Aorta (tissue), 5 donors: ENCODE measurements around the gene GGA1. TPM values are rescaled to one million over a fixed set of nuclear protein-coding genes. Genes with fewer than 3 reads are reported as not detected.
"Not testable (repeated sequence)": the region's sequence is repeated elsewhere in the genome, so short reads cannot be mapped to it uniquely, and the experiment has no call there.

Source experiments
- ATAC-seq: fragments of 200-7000 bp; cut with Tn5 transposase; one replicate; pipeline ENCODE4 v1.9.1; 2022; ENCODE audit warnings: moderate library complexity; ENCODE audit not compliant: low FRiP score
- DNase-seq, 2 donors: peaks; one replicate each; pipeline ENCODE4 v3.0.0-alpha.2; 2020
- H3K27ac ChIP-seq, 2 donors: one replicate each; pipeline ENCODE4 v1.5.1; 2013; ENCODE audit warnings: low read length in 2 of 2, mild to moderate bottlenecking in 2 of 2, moderate library complexity in 2 of 2, control low read depth in 1 of 2, inconsistent platforms in 1 of 2, low read depth in 1 of 2
- H3K27me3 ChIP-seq, 2 donors: one replicate each; pipeline ENCODE4 v1.6.1; 2013; ENCODE audit warnings: control low read depth in 1 of 2, low read length in 1 of 2, mild to moderate bottlenecking in 1 of 2, moderate library complexity in 1 of 2; ENCODE audit not compliant: insufficient read depth in 2 of 2, control insufficient read depth in 1 of 2
- H3K36me3 ChIP-seq, 2 donors: one replicate each; pipeline ENCODE4 v1.6.1; 2013; ENCODE audit warnings: control low read depth in 1 of 2, low read length in 1 of 2, mild to moderate bottlenecking in 1 of 2; ENCODE audit not compliant: insufficient read depth in 2 of 2, control insufficient read depth in 1 of 2
- H3K4me1 ChIP-seq, 2 donors: one replicate each; pipeline ENCODE4 v1.6.1; 2013; ENCODE audit warnings: low read length in 2 of 2, control low read depth in 1 of 2, mild to moderate bottlenecking in 1 of 2, moderate library complexity in 1 of 2; ENCODE audit not compliant: insufficient read depth in 2 of 2, control insufficient read depth in 1 of 2
- H3K4me3 ChIP-seq, 2 donors: one replicate each; pipeline ENCODE4 v1.5.1; 2013; ENCODE audit warnings: low read length in 2 of 2, control low read depth in 1 of 2, mild to moderate bottlenecking in 1 of 2
- H3K9me3 ChIP-seq: one replicate; pipeline ENCODE4 v1.6.1; 2013; ENCODE audit warnings: mild to moderate bottlenecking, low read length; ENCODE audit not compliant: control insufficient read depth
- WGBS, 2 donors: extraction: QIAGEN DNeasy Blood & Tissue Kit; methylation state at CpG; one replicate each; pipeline ENCODE4 v1.1.7; 2013; 5-methylcytosine and 5-hydroxymethylcytosine counted together
- intact Hi-C, 2 donors: fragments of 100-400 bp; cut with DNase I; formaldehyde crosslinking; loops; one replicate each; pipeline versions ENCODE4 v1.14.2 to v1.15.0; 2022
- polyA plus RNA-seq, 2 donors: library from polyadenylated mRNA; stranded (reverse); fragments of 200-250 nt; gene quantifications; one replicate each; pipeline ENCODE4 v1.2.3, GENCODE V29; 2013
- total RNA-seq, 2 donors: library from RNA; stranded (reverse); fragmentation: NEBNext Ultra II Directional; extraction: Animal tissue kit (Norgen Biotek cat#: 25700); gene quantifications; one replicate each; pipeline ENCODE4 v1.2.1, GENCODE V29; 2021
- donor health status: healthy with polysubstance abuse.
- donor health status: Bipolar disorder and iron deficiency.
- donor health status: DM: no; HTN: no; CAD: no.
- donor health status: DM: no; HTN: no; CAD: no.
- donor health status: DM: yes; HTN: yes; CAD: no.

The GGA1 gene
- total and polyA plus RNA-seq, 4 donors: 14.4 to 68.7 (median 49.2) TPM

DNA sequence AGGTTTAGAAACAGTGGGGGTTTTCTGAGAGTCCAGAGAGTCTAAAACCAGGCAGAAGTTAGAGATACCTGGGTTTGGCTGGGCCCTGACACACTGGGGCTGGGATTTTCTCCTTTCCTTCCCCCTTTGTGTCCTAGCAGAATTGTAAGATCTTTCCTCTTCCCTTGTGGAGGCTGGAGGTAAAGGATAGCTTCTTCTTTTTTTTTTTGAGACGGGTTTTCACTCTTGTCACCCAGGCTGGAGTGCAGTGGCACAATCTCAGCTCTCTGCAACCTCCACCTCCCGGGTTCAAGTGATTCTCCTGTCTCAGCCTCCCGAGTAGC is 1.5 kb downstream of the GGA1 start:
- 80 to 81% methylated on average over 3 of the region's 3 CpGs for WGBS, 2 donors
- H3K4me1 ChIP-seq, DNase-seq, H3K36me3 ChIP-seq, H3K27me3 ChIP-seq, H3K9me3 ChIP-seq, ATAC-seq, intact Hi-C loops, H3K4me3 ChIP-seq, H3K27ac ChIP-seq: not testable (repeated sequence)

GRCh38 chr22:37610480-37611129 is 2.0 kb downstream of the GGA1 start:
- no peak for ATAC-seq
- Histone ChIP-seq H3K27me3 (no peaks in the 10 kb centered on the region), H3K4me1 (no peaks in the 10 kb centered on the region), H3K9me3 (no peaks in the 10 kb centered on the region), H3K36me3 (no peaks in the 10 kb centered on the region), H3K4me3 (no peak overlapping the region), H3K27ac (no peak overlapping the region)
- peak in 1 of 2 donors; percentile 82 for DNase-seq
- intact Hi-C loops: no loop called here
- 85 to 88% methylated on average over 15 of the region's 15 CpGs for WGBS, 2 donors

GRCh38 chr22:37611207-37611606 is 2.6 kb downstream of the GGA1 start:
- ATAC-seq: no peak
- Histone ChIP-seq H3K27ac (no peak overlapping the region), H3K27me3 (no peaks in the 10 kb centered on the region), H3K4me3 (no peak overlapping the region), H3K9me3 (no peaks in the 10 kb centered on the region), H3K36me3 (peaks cover 0 to 2% of the 10 kb centered on the region in 2 donors), H3K4me1 (no peaks in the 10 kb centered on the region)
- DNase-seq: no peak
- 64 to 74% methylated on average over 6 of the region's 6 CpGs for WGBS, 2 donors
- intact Hi-C loops: no loop called here

GRCh38 chr22:37616201-37617083 is 7.8 kb downstream of the GGA1 start:
- Histone ChIP-seq H3K9me3 (no peaks in the 10 kb centered on the region), H3K27me3 (no peaks in the 10 kb centered on the region), H3K4me3 (no peak overlapping the region), H3K4me1 (no peaks in the 10 kb centered on the region), H3K36me3 (peaks cover 0 to 5% of the 10 kb centered on the region in 2 donors), H3K27ac (no peak overlapping the region)
- ATAC-seq: no peak
- DNase-seq: peak in 1 of 2 donors; percentile 43
- 90 to 91% methylated on average over 26 to 27 of the region's 27 CpGs for WGBS, 2 donors
- intact Hi-C loops: no loop called here

DNA sequence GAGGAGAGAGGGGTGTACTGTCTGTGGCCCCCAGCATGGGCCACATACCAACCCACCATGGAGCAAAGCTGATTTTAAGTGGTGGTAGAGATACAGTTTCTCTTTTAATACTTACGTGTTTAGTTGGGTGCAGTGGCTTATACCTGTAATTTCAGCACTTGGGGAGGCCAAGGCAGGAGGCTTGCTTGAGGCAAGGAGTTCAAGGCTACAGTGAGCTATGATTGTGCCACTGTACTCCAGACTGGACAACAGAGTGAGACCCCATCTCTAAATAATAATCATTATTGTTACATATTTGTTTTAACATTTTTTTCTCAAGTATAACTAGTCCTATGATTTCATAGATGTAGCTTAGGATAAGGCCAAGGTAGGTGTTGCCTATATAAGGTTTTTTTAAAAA is 8.8 kb downstream of the GGA1 start:
- no peak overlapping the region for H3K4me3 ChIP-seq
- ATAC-seq (no peak), DNase-seq (no peak)
- H3K9me3 ChIP-seq: no peaks in the 10 kb centered on the region
- no peak overlapping the region for H3K27ac ChIP-seq
- H3K36me3 ChIP-seq: peaks cover 0 to 5% of the 10 kb centered on the region in 2 donors
- H3K27me3 ChIP-seq: no peaks in the 10 kb centered on the region
- no peaks in the 10 kb centered on the region for H3K4me1 ChIP-seq
- 83 to 88% methylated on average over 1 of the region's 1 CpG for WGBS, 2 donors
- intact Hi-C loops: no loop called here

DNA sequence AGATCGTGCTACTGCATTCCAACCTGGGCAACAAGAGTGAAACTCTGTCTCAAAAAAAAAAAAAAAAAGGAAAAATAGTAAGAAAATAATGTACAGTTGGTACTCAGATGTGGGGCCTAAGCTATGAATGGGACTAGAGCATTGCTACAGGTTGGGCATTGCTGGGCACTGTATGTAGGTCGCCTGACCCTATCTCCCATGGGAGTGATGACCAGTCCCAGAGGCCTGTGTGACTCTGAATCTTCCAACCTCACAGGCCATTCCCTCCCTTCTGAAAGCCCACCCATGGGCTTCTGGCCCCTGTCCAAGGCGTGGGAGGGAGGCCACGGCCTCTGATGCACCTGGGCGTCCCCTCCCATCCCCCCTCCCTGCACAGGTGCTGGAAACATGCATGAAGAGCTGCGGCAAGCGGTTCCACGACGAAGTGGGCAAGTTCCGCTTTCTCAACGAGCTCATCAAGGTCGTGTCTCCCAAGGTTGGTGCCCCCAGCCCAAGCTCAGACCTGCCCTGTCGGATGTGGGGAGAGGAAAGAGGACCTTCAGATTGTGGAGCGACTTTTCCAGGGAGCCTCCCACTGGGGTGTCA is 9.5 kb downstream of the GGA1 start:
- ATAC-seq (no peak), DNase-seq (no peak)
- Histone ChIP-seq H3K27me3 (no peaks in the 10 kb centered on the region), H3K36me3 (peaks cover 0 to 5% of the 10 kb centered on the region in 2 donors), H3K4me3 (no peak overlapping the region), H3K4me1 (no peaks in the 10 kb centered on the region), H3K27ac (no peak overlapping the region), H3K9me3 (no peaks in the 10 kb centered on the region)
- intact Hi-C loops: no loop called here
- WGBS, 2 donors: 89 to 90% methylated on average over 14 of the region's 14 CpGs

DNA sequence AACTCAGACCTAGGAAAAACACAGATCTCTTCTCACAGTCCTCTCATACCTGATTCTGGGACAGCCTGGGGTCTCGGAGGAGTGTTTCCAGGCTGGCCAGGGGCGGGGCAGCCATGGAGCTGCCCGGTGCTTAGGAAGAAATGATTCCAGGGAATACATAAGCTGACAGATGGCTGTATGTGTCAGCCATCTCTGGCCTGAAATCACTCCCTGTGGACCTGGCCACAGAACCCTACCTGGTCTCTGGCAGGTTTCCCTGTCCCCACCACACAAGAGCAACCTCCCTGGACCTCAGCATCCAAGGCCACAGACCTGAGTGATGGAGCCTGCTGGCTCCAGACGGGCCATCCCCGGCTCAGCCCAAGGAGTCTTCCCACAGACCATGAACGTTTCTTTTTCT is 10.0 kb downstream of the GGA1 start:
- Histone ChIP-seq H3K9me3 (no peaks in the 10 kb centered on the region), H3K36me3 (peaks cover 0 to 5% of the 10 kb centered on the region in 2 donors), H3K4me3 (no peak overlapping the region), H3K4me1 (no peaks in the 10 kb centered on the region), H3K27ac (no peak overlapping the region), H3K27me3 (no peaks in the 10 kb centered on the region)
- WGBS, 2 donors: 83 to 88% methylated on average over 6 of the region's 6 CpGs
- DNase-seq: no peak
- intact Hi-C loops: no loop called here
- no peak for ATAC-seq

DNA sequence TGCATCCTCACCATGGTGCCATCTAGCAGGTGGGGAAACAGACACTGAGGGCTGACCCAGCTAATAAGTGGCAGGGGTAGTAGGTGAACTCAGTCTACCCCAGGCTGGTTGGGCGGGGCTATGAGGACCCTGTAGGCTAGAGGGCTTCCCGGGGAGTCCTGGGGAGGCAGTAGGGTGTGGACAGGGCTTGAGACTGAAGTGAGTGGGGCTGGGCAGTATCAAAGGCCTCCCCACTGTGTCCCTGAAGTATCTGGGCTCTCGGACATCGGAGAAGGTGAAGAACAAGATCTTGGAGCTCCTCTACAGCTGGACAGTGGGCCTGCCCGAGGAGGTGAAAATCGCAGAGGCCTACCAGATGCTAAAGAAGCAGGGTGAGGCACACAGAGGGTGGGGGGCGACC is 11.4 kb downstream of the GGA1 start:
- 80 to 89% methylated on average over 7 of the region's 7 CpGs for WGBS, 2 donors
- ATAC-seq (no peak), DNase-seq (no peak)
- H3K4me1 ChIP-seq: no peaks in the 10 kb centered on the region
- H3K27ac ChIP-seq: no peak overlapping the region
- no peaks in the 10 kb centered on the region for H3K9me3 ChIP-seq
- peaks cover 0 to 5% of the 10 kb centered on the region in 2 donors for H3K36me3 ChIP-seq
- no peaks in the 10 kb centered on the region for H3K27me3 ChIP-seq
- no peak overlapping the region for H3K4me3 ChIP-seq
- intact Hi-C loops: loop anchor here in 1 of 2 donors (5.0 kb wide), 1 partner anchor 62 kb away; no protein-coding TSS in a partner anchor
